ENCODE results near the gene FRYL.

DNA sequence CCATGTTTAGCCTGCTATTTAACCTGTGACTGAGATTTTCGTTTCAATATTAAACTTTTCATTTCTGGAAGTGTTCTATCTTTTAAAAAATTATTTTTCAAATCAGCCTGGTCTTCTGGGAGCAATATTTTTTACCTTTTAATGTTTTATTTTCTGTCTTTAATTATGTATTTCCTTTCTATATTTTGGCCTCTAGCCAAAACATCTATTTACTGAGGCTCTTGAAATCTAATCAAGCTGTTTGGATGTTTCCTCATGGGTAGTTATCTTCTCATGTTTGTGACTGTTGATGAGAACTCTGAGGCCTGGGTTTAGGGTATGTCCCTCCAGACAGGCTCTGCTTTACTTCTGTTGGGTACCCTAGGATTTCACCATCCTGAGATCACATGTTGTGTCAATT is 307.3 kb downstream of the FRYL start:
- TF ChIP-seq SMC3 (conservative IDR thresholded peaks at IDR 0.05; ENCODE audit: poor library complexity) (no peak), CTCF (IDR thresholded peaks at IDR 0.05; ENCODE audit: poor library complexity, severe bottlenecking) (no peak), EP300 (conservative IDR thresholded peaks at IDR 0.05; ENCODE audit: poor library complexity, severe bottlenecking) (no peak), EZH2 (IDR thresholded peaks at IDR 0.05; ENCODE audit: borderline replicate concordance, insufficient read depth, low read length, poor library complexity, severe bottlenecking) (no peak), RAD21 (conservative IDR thresholded peaks at IDR 0.05) (no peak), TAF1 (IDR thresholded peaks at IDR 0.05; ENCODE audit: low read depth) (no peak)
- TF ChIP-seq, protein P1, sequence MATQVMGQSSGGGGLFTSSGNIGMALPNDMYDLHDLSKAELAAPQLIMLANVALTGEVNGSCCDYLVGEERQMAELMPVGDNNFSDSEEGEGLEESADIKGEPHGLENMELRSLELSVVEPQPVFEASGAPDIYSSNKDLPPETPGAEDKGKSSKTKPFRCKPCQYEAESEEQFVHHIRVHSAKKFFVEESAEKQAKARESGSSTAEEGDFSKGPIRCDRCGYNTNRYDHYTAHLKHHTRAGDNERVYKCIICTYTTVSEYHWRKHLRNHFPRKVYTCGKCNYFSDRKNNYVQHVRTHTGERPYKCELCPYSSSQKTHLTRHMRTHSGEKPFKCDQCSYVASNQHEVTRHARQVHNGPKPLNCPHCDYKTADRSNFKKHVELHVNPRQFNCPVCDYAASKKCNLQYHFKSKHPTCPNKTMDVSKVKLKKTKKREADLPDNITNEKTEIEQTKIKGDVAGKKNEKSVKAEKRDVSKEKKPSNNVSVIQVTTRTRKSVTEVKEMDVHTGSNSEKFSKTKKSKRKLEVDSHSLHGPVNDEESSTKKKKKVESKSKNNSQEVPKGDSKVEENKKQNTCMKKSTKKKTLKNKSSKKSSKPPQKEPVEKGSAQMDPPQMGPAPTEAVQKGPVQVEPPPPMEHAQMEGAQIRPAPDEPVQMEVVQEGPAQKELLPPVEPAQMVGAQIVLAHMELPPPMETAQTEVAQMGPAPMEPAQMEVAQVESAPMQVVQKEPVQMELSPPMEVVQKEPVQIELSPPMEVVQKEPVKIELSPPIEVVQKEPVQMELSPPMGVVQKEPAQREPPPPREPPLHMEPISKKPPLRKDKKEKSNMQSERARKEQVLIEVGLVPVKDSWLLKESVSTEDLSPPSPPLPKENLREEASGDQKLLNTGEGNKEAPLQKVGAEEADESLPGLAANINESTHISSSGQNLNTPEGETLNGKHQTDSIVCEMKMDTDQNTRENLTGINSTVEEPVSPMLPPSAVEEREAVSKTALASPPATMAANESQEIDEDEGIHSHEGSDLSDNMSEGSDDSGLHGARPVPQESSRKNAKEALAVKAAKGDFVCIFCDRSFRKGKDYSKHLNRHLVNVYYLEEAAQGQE (IDR thresholded peaks at IDR 0.05; ENCODE audit: borderline replicate concordance): no peak
